Measurements from ENCODE around the gene SULT1C4.

The SULT1C4 gene

DNA sequence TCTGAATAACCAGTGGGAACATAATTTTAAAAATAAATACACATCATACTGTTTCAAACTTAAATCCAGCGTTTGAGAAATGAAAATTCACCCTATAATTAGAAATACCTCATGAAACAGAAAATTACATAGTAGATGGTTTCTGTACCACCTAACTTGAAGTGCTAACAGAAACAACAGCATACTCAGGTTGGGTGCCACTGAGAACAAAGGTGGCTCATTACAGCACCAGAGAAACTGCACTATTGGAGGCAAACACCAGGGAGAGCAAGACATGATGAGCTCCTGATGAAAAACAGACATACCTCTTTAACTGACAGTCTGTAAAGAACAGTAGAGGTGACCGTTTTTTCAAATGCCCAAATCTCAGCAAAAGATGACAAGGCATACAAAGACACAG, 12.6 kb downstream of the SULT1C4 start:
- no peak for DNase-seq (ENCODE audit: low read depth)
- H3K4me3 ChIP-seq (ENCODE audit: low read depth, low read length) = no peak overlapping the region
- TF ChIP-seq, protein P1, sequence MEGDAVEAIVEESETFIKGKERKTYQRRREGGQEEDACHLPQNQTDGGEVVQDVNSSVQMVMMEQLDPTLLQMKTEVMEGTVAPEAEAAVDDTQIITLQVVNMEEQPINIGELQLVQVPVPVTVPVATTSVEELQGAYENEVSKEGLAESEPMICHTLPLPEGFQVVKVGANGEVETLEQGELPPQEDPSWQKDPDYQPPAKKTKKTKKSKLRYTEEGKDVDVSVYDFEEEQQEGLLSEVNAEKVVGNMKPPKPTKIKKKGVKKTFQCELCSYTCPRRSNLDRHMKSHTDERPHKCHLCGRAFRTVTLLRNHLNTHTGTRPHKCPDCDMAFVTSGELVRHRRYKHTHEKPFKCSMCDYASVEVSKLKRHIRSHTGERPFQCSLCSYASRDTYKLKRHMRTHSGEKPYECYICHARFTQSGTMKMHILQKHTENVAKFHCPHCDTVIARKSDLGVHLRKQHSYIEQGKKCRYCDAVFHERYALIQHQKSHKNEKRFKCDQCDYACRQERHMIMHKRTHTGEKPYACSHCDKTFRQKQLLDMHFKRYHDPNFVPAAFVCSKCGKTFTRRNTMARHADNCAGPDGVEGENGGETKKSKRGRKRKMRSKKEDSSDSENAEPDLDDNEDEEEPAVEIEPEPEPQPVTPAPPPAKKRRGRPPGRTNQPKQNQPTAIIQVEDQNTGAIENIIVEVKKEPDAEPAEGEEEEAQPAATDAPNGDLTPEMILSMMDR (IDR thresholded peaks at IDR 0.05; ENCODE audit: low read depth, low read length) = no peak
- TF ChIP-seq MYC (IDR thresholded peaks at IDR 0.05; ENCODE audit: low read depth, low read length) (no peak), POLR2A (IDR thresholded peaks at IDR 0.05; ENCODE audit: extremely low read depth, insufficient read length) (no peak)
- TF ChIP-seq, protein P2, sequence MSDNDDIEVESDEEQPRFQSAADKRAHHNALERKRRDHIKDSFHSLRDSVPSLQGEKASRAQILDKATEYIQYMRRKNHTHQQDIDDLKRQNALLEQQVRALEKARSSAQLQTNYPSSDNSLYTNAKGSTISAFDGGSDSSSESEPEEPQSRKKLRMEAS (IDR thresholded peaks at IDR 0.05; ENCODE audit: low read depth, low read length) = no peak

DNA sequence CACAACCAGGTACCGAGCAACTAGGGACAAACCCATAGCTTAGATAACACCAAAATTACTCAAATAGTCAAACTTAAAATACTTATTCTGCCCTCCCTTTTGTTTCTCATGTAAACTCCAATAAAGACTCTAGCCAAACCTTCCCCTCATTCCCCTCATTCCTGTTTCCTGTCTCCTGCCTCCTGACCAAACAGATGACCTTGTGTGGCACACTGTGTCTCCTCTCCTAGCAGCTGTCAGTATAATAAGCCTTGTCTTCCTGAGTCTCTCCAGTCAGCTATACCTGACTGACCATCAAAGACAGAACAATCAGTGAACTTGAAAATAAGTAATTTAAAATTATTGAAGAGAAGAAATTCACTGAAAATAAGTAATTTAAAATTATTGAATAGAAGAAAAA, 14.3 kb downstream of the SULT1C4 start:
- TF ChIP-seq MYC (IDR thresholded peaks at IDR 0.05; ENCODE audit: low read depth, low read length) (no peak), POLR2A (IDR thresholded peaks at IDR 0.05; ENCODE audit: extremely low read depth, insufficient read length) (no peak)
- TF ChIP-seq, protein P2 (IDR thresholded peaks at IDR 0.05; ENCODE audit: low read depth, low read length) = no peak
- TF ChIP-seq, protein P1 (IDR thresholded peaks at IDR 0.05; ENCODE audit: low read depth, low read length) = no peak
- no peak overlapping the region for H3K4me3 ChIP-seq (ENCODE audit: low read depth, low read length)
- no peak for DNase-seq (ENCODE audit: low read depth)

DNA sequence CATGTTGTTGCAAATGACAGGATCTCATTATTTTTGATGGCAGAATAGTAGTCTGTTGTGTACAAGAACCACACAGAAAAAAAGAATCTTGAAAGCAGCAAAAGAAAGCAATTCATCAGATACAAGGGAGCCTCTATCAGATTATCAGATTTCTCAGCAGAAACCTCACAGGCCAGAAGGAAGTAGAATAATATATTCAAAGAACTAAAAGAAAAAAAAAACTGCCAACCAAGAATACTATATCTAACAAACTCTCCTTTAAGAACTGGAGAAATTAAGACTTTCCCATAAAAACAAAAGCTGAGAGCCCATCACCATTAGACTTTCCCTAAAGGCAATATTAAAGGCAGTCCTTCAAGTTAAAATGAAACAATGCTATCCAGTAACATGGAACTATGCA, 15.4 kb downstream of the SULT1C4 start:
- TF ChIP-seq POLR2A (IDR thresholded peaks at IDR 0.05; ENCODE audit: extremely low read depth, insufficient read length) (no peak), MYC (IDR thresholded peaks at IDR 0.05; ENCODE audit: low read depth, low read length) (no peak)
- TF ChIP-seq, protein P2 (IDR thresholded peaks at IDR 0.05; ENCODE audit: low read depth, low read length) = no peak
- TF ChIP-seq, protein P1 (IDR thresholded peaks at IDR 0.05; ENCODE audit: low read depth, low read length) = no peak
- H3K4me3 ChIP-seq (ENCODE audit: low read depth, low read length) = no peak overlapping the region
- DNase-seq (ENCODE audit: low read depth) = no peak

DNA sequence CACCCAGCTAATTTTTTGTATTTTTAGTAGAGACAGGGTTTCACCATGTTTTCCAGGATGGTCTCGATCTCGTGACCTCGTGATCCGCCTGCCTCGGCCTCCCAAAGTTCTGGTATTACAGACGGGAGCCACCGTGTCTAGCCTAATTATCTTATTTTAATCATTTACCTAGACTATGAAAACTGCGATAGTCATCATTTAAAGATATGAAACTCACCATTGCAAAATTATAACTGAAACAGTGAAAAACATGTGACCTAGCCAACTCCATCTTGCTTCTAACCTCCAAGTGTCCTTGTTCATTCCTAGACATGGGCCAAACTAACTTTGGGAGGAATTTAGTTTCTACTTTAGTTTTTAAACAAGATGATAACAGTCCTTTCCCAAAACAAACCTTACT, 17.4 kb downstream of the SULT1C4 start:
- TF ChIP-seq, protein P1 (IDR thresholded peaks at IDR 0.05; ENCODE audit: low read depth, low read length) = no peak
- TF ChIP-seq, protein P2 (IDR thresholded peaks at IDR 0.05; ENCODE audit: low read depth, low read length) = no peak
- H3K4me3 ChIP-seq (ENCODE audit: low read depth, low read length) = no peak overlapping the region
- no peak for DNase-seq (ENCODE audit: low read depth)

DNA sequence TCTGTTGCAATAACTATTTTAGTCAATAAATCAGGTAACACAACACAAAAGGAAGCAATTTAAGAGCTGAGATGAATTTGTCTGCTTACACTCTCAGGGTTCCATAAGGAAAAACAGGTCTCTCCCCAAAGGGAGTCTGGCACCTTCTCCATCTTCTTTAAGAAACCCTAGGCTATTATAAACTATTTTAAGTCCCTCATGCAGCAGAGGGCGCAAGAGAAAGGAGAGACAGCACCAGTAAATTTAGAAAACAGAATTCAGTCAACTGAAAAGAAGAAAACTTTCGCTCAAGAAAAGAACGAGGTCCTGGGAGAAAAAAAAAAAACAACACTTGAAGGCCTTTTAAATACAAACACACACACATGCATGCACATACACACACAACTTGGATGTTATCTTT, 19.1 kb downstream of the SULT1C4 start:
- no peak for TF ChIP-seq MYC (IDR thresholded peaks at IDR 0.05; ENCODE audit: low read depth, low read length)
- TF ChIP-seq, protein P1 (IDR thresholded peaks at IDR 0.05; ENCODE audit: low read depth, low read length) = peak; percentile 7
- DNase-seq (ENCODE audit: low read depth) = peak; percentile 30

DNA sequence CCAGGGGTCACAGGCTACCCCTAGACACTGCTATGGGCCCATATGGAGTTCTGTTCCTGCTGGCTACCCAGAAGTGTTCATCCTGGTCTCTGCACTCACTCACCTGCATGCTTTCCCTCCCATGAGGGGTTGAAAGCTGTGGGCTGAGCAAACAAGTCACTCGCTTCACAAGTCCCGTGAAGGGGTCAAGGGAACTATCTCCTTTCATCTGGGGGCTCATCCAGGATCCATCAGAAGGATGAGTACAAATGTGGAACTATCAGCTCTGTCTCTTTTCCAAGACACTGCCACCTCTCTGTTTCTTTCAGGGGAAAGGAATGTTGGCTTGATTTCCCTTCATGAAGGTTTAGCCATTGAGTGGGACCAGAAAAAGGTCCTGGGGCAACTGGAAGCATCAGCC, 21.7 kb downstream of the SULT1C4 start:
- no peak for DNase-seq (ENCODE audit: low read depth)
- TF ChIP-seq, protein P2 (IDR thresholded peaks at IDR 0.05; ENCODE audit: low read depth, low read length) = no peak
- TF ChIP-seq POLR2A (IDR thresholded peaks at IDR 0.05; ENCODE audit: extremely low read depth, insufficient read length) (no peak), MYC (IDR thresholded peaks at IDR 0.05; ENCODE audit: low read depth, low read length) (no peak)
- TF ChIP-seq, protein P1 (IDR thresholded peaks at IDR 0.05; ENCODE audit: low read depth, low read length) = no peak
- no peak overlapping the region for H3K4me3 ChIP-seq (ENCODE audit: low read depth, low read length)

More for the DNA sequence above, 19.1 kb downstream of the SULT1C4 start:
- H3K4me3 ChIP-seq (ENCODE audit: low read depth, low read length) = no peak overlapping the region
